ENCODE measurements around the gene AKNA.

- TF ChIP-seq POLR2AphosphoS5 (IDR thresholded peaks at IDR 0.05) (no peak), CTCF (IDR thresholded peaks at IDR 0.05) (no peak)
Observed at GRCh38 chr9:114291886-114292590, 95.7 kb downstream of the AKNA start.
